GOT3 (cell line): Measurements from ENCODE around the gene GPATCH8.

Experiments
- DNase-seq: peaks from one replicate; lab custom pipeline; 2025; ENCODE audit warnings: mixed read lengths; lab: John Stamatoyannopoulos, UW

Gene GPATCH8

GRCh38 chr17:44451016-44451627, 52.1 kb downstream of the GPATCH8 start:
- no peak for DNase-seq

- DNase-seq, result no peak
Measured at GRCh38 chr17:44448412-44448811, 54.8 kb downstream of the GPATCH8 start.

GRCh38 chr17:44444735-44445105, 58.5 kb downstream of the GPATCH8 start:
- no peak for DNase-seq

GRCh38 chr17:44442806-44443205, 60.4 kb downstream of the GPATCH8 start:
- no peak for DNase-seq

- DNase-seq, result no peak
Measured at GRCh38 chr17:44439168-44439567, 64.0 kb downstream of the GPATCH8 start.

GRCh38 chr17:44438636-44439035, 64.6 kb downstream of the GPATCH8 start:
- no peak for DNase-seq

- no peak for DNase-seq
Measured at GRCh38 chr17:44436336-44436735, 66.9 kb downstream of the GPATCH8 start.

GRCh38 chr17:44432254-44433157, 70.7 kb downstream of the GPATCH8 start:
- no peak for DNase-seq

GRCh38 chr17:44424828-44425461, 78.3 kb downstream of the GPATCH8 start:
- DNase-seq, result no peak

GRCh38 chr17:44417553-44417952, 85.7 kb downstream of the GPATCH8 start:
- no peak for DNase-seq

- DNase-seq, result no peak
Measured at GRCh38 chr17:44416558-44417289, 86.5 kb downstream of the GPATCH8 start.

GRCh38 chr17:44414394-44415155, 88.6 kb downstream of the GPATCH8 start:
- no peak for DNase-seq

GRCh38 chr17:44409309-44410028, 93.7 kb downstream of the GPATCH8 start:
- DNase-seq, result no peak

- DNase-seq, result no peak
Measured at GRCh38 chr17:44408786-44409185, 94.4 kb downstream of the GPATCH8 start.

GRCh38 chr17:44402564-44403172, 100.5 kb downstream of the GPATCH8 start:
- no peak for DNase-seq

GRCh38 chr17:44400226-44400847, 102.9 kb downstream of the GPATCH8 start:
- no peak for DNase-seq

GRCh38 chr17:44398692-44399691, 104.2 kb downstream of the GPATCH8 start:
- no peak for DNase-seq
